GM12878 (cell line): ENCODE results near the gene CRP. TPM values are rescaled to one million over a fixed set of nuclear protein-coding genes. Genes with fewer than 3 reads are reported as not detected.

ENCODE experiments used
- CBX3 ChIP-seq: fragments of 200-600 bp; sonication (generic); IDR thresholded peaks from 2 replicates; pipeline ENCODE4 v1.6.1; 2016; ENCODE audit warnings: low read depth, borderline replicate concordance
- CUX1 ChIP-seq: IDR thresholded peaks from 2 replicates; pipeline ENCODE4 v1.6.1; 2012; ENCODE audit warnings: improper control_type of control experiment, low read depth, low read length; ENCODE audit not compliant: insufficient replicate concordance
- EED ChIP-seq: sonication (generic); IDR thresholded peaks from 2 replicates; pipeline ENCODE4 v1.6.1; 2016; ENCODE audit warnings: antibody characterized with exemption, low read depth
- EP300 ChIP-seq, 2 experiments: fragments of 150-350 bp in 1 of 2; IDR thresholded peaks; 2 replicates each; pipeline ENCODE4 v1.6.1; 2011 to 2012; ENCODE audit warnings: low read depth in 2 of 2, low read length in 2 of 2, borderline replicate concordance in 1 of 2, improper control_type of control experiment in 1 of 2, inconsistent platforms in 1 of 2; ENCODE audit not compliant: control insufficient read depth in 1 of 2
- FOXM1 ChIP-seq: IDR thresholded peaks from 2 replicates; pipeline ENCODE4 v1.6.1; 2012; ENCODE audit warnings: low read depth, mild to moderate bottlenecking, inconsistent platforms, low read length, moderate library complexity
- KAT2A ChIP-seq: conservative IDR thresholded peaks from 2 replicates; pipeline ENCODE4 v1.6.1; 2011; ENCODE audit warnings: low read depth, low read length; ENCODE audit not compliant: control insufficient read depth
- KDM1A ChIP-seq: fragments of 200-600 bp; sonication (generic); IDR thresholded peaks from 2 replicates; pipeline ENCODE4 v1.6.1; 2016; ENCODE audit warnings: borderline replicate concordance
- NFYA ChIP-seq: IDR thresholded peaks from 2 replicates; pipeline ENCODE4 v1.6.1; 2011; ENCODE audit warnings: low read depth, mild to moderate bottlenecking, low read length, improper control_type of control experiment, borderline replicate concordance
- SMC3 ChIP-seq: IDR thresholded peaks from 2 replicates; pipeline ENCODE4 v1.6.1; 2011; ENCODE audit warnings: low read length, improper control_type of control experiment, borderline replicate concordance
- TARDBP ChIP-seq: IDR thresholded peaks from 2 replicates; pipeline ENCODE4 v1.6.1; 2016; ENCODE audit warnings: borderline replicate concordance
- polyA plus RNA-seq, 11 experiments: library from polyadenylated mRNA; depleted of rRNA in 4 of 11; unstranded in 6 of 11; stranded (reverse) in 5 of 11; fragments of >200 nt; fragmentation: Nextera tagmentation in 4 of 11; fragmentation: Illumina TruSeq in 1 of 11; extraction: Ambion mirVana in 4 of 11; extraction: Trizol in 1 of 11; gene quantifications; 1 replicate in 1 of 11; 2 replicates in 10 of 11; pipeline versions ENCODE4 v1.2.1 to v1.2.3, GENCODE V29; 2011 to 2016; ENCODE audit warnings: inconsistent platforms in 2 of 11, missing spikeins in 2 of 11, low read depth in 1 of 11
- total RNA-seq, 4 experiments: library from RNA; depleted of rRNA in 3 of 4; stranded (reverse); fragments of >200 nt in 3 of 4; fragmentation: Illumina TruSeq in 1 of 4; extraction: Trizol in 1 of 4; gene quantifications; 2 replicates each; pipeline versions ENCODE4 v1.2.1 to v1.2.3, GENCODE V29; 2013 to 2021

Gene CRP
- total and polyA plus RNA-seq, 10 of the 15 experiments (the other 5 are each of a cell fraction or from before 2014, with no cell fraction given), result 0.54 TPM; not detected in 9

- TF ChIP-seq CBX3 (no peak), FOXM1 (no peak), KDM1A (no peak), TARDBP (no peak), EP300 (IDR thresholded peaks at IDR 0.05; ENCODE audit: borderline replicate concordance in 1 of 2, control insufficient read depth in 1 of 2, low read depth in 2 of 2, low read length in 2 of 2) (no peak), NFYA (no peak), SMC3 (no peak), EED (no peak), CUX1 (no peak), KAT2A (no peak)
Observed at GRCh38 chr1:159663552-159663951, 50.8 kb downstream of the CRP start (continued).

Other genes starting within 250 kb of the CRP start
Only the 7 nearest of the 10 such genes appear.
- not detected in 2 replicates for gene OR10J5, start 178.6 kb downstream of the CRP start, total RNA-seq (2014; rRNA removed)
- not detected in 2 replicates for gene OR10J5, start 178.6 kb downstream of the CRP start, total RNA-seq (2014; rRNA removed; fragmentation: Illumina TruSeq; extraction: Trizol)
- not detected in 2 replicates for gene OR10J5, start 178.6 kb downstream of the CRP start, total RNA-seq (2021)
- gene OR10J5, start 178.6 kb downstream of the CRP start, polyA plus RNA-seq (2011; rRNA removed), result not detected in 2 replicates
- gene OR10J5, start 178.6 kb downstream of the CRP start, polyA plus RNA-seq (2014; fragmentation: Illumina TruSeq; extraction: Trizol), result not detected in 2 replicates
- gene OR10J5, start 178.6 kb downstream of the CRP start, polyA plus RNA-seq (2014; fragmentation: Nextera tagmentation; extraction: Ambion mirVana), result not detected
- gene OR10J5, start 178.6 kb downstream of the CRP start, polyA plus RNA-seq (2014; rRNA removed), result not detected in 2 replicates
- gene OR10J5, start 178.6 kb downstream of the CRP start, polyA plus RNA-seq (2016; fragmentation: Nextera tagmentation; extraction: Ambion mirVana), result not detected
- not detected in 2 replicates for gene APCS, start 126.8 kb downstream of the CRP start, total RNA-seq (2014; rRNA removed)
- not detected in 2 replicates for gene APCS, start 126.8 kb downstream of the CRP start, total RNA-seq (2014; rRNA removed; fragmentation: Illumina TruSeq; extraction: Trizol)
- 0.23 and 0.45 TPM in 2 replicates for gene APCS, start 126.8 kb downstream of the CRP start, total RNA-seq (2021)
- not detected in 2 replicates for gene APCS, start 126.8 kb downstream of the CRP start, polyA plus RNA-seq (2011; rRNA removed)
- not detected in 2 replicates for gene APCS, start 126.8 kb downstream of the CRP start, polyA plus RNA-seq (2014; fragmentation: Illumina TruSeq; extraction: Trizol)
- gene APCS, start 126.8 kb downstream of the CRP start, polyA plus RNA-seq (2014; fragmentation: Nextera tagmentation; extraction: Ambion mirVana), result not detected
- not detected in 2 replicates for gene APCS, start 126.8 kb downstream of the CRP start, polyA plus RNA-seq (2014; rRNA removed)
- gene APCS, start 126.8 kb downstream of the CRP start, polyA plus RNA-seq (2016; fragmentation: Nextera tagmentation; extraction: Ambion mirVana), result not detected
- 3.2 and 6.9 TPM in 2 replicates for gene DUSP23, start 66.4 kb upstream of the CRP start, total RNA-seq (2014; rRNA removed)
- 1.3 and 1.6 TPM in 2 replicates for gene DUSP23, start 66.4 kb upstream of the CRP start, total RNA-seq (2014; rRNA removed; fragmentation: Illumina TruSeq; extraction: Trizol)
- gene DUSP23, start 66.4 kb upstream of the CRP start, total RNA-seq (2021), result 4.0 and 4.3 TPM in 2 replicates
- gene DUSP23, start 66.4 kb upstream of the CRP start, polyA plus RNA-seq (2011; rRNA removed), result 4.1 and 6.0 TPM in 2 replicates
- gene DUSP23, start 66.4 kb upstream of the CRP start, polyA plus RNA-seq (2014; fragmentation: Illumina TruSeq; extraction: Trizol), result 1.3 TPM in 1 of 2 replicates, not detected in the other
- gene DUSP23, start 66.4 kb upstream of the CRP start, polyA plus RNA-seq (2014; fragmentation: Nextera tagmentation; extraction: Ambion mirVana), result 1 to 10 TPM in 1 of 2 experiments, not detected in 1; 1.1 TPM
- 4.1 and 5.6 TPM in 2 replicates for gene DUSP23, start 66.4 kb upstream of the CRP start, polyA plus RNA-seq (2014; rRNA removed)
- 1 to 10 TPM; 4.1 to 5.7 TPM for gene DUSP23, start 66.4 kb upstream of the CRP start, polyA plus RNA-seq (2016; fragmentation: Nextera tagmentation; extraction: Ambion mirVana)
- 0.11 and 0.60 TPM in 2 replicates for gene FCRL6, start 87.8 kb upstream of the CRP start, total RNA-seq (2014; rRNA removed)
- not detected in 2 replicates for gene FCRL6, start 87.8 kb upstream of the CRP start, total RNA-seq (2014; rRNA removed; fragmentation: Illumina TruSeq; extraction: Trizol)
- 0.11 TPM in 1 of 2 replicates, not detected in the other for gene FCRL6, start 87.8 kb upstream of the CRP start, total RNA-seq (2021)
- gene FCRL6, start 87.8 kb upstream of the CRP start, polyA plus RNA-seq (2011; rRNA removed), result 0.16 and 0.17 TPM in 2 replicates
- 0.04 TPM in 1 of 2 replicates, not detected in the other for gene FCRL6, start 87.8 kb upstream of the CRP start, polyA plus RNA-seq (2014; fragmentation: Illumina TruSeq; extraction: Trizol)
- gene FCRL6, start 87.8 kb upstream of the CRP start, polyA plus RNA-seq (2014; fragmentation: Nextera tagmentation; extraction: Ambion mirVana), result not detected
- gene FCRL6, start 87.8 kb upstream of the CRP start, polyA plus RNA-seq (2014; rRNA removed), result not detected in 2 replicates
- gene FCRL6, start 87.8 kb upstream of the CRP start, polyA plus RNA-seq (2016; fragmentation: Nextera tagmentation; extraction: Ambion mirVana), result not detected
- gene SLAMF8, start 112.3 kb upstream of the CRP start, total RNA-seq (2014; rRNA removed), result 0.06 TPM in 1 of 2 replicates, not detected in the other
- gene SLAMF8, start 112.3 kb upstream of the CRP start, total RNA-seq (2014; rRNA removed; fragmentation: Illumina TruSeq; extraction: Trizol), result 0.05 TPM in 1 of 2 replicates, not detected in the other
- 0.08 TPM in 1 of 2 replicates, not detected in the other for gene SLAMF8, start 112.3 kb upstream of the CRP start, total RNA-seq (2021)
- 0.26 and 0.69 TPM in 2 replicates for gene SLAMF8, start 112.3 kb upstream of the CRP start, polyA plus RNA-seq (2011; rRNA removed)
- gene SLAMF8, start 112.3 kb upstream of the CRP start, polyA plus RNA-seq (2014; fragmentation: Illumina TruSeq; extraction: Trizol), result 0.21 TPM in 1 of 2 replicates, not detected in the other
- gene SLAMF8, start 112.3 kb upstream of the CRP start, polyA plus RNA-seq (2014; fragmentation: Nextera tagmentation; extraction: Ambion mirVana), result under 1 TPM; 0.04 to 0.10 TPM
- gene SLAMF8, start 112.3 kb upstream of the CRP start, polyA plus RNA-seq (2014; rRNA removed), result 0.14 and 0.26 TPM in 2 replicates
- under 1 TPM in 1 of 2 experiments, not detected in 1; 0.07 TPM for gene SLAMF8, start 112.3 kb upstream of the CRP start, polyA plus RNA-seq (2016; fragmentation: Nextera tagmentation; extraction: Ambion mirVana)
- not detected in 2 replicates for gene VSIG8, start 148.1 kb upstream of the CRP start, total RNA-seq (2014; rRNA removed)
- not detected in 2 replicates for gene VSIG8, start 148.1 kb upstream of the CRP start, total RNA-seq (2014; rRNA removed; fragmentation: Illumina TruSeq; extraction: Trizol)
- not detected in 2 replicates for gene VSIG8, start 148.1 kb upstream of the CRP start, total RNA-seq (2021)
- gene VSIG8, start 148.1 kb upstream of the CRP start, polyA plus RNA-seq (2011; rRNA removed), result not detected in 2 replicates
- not detected in 2 replicates for gene VSIG8, start 148.1 kb upstream of the CRP start, polyA plus RNA-seq (2014; fragmentation: Illumina TruSeq; extraction: Trizol)
- not detected for gene VSIG8, start 148.1 kb upstream of the CRP start, polyA plus RNA-seq (2014; fragmentation: Nextera tagmentation; extraction: Ambion mirVana)
- not detected in 2 replicates for gene VSIG8, start 148.1 kb upstream of the CRP start, polyA plus RNA-seq (2014; rRNA removed)
- gene VSIG8, start 148.1 kb upstream of the CRP start, polyA plus RNA-seq (2016; fragmentation: Nextera tagmentation; extraction: Ambion mirVana), result not detected
- gene CFAP45, start 185.6 kb upstream of the CRP start, total RNA-seq (2014; rRNA removed), result 0.33 and 0.56 TPM in 2 replicates
- 0.72 and 0.78 TPM in 2 replicates for gene CFAP45, start 185.6 kb upstream of the CRP start, total RNA-seq (2014; rRNA removed; fragmentation: Illumina TruSeq; extraction: Trizol)
- 0.64 and 0.93 TPM in 2 replicates for gene CFAP45, start 185.6 kb upstream of the CRP start, total RNA-seq (2021)
- 0.69 and 1.1 TPM in 2 replicates for gene CFAP45, start 185.6 kb upstream of the CRP start, polyA plus RNA-seq (2011; rRNA removed)
- gene CFAP45, start 185.6 kb upstream of the CRP start, polyA plus RNA-seq (2014; fragmentation: Illumina TruSeq; extraction: Trizol), result 0.73 and 0.89 TPM in 2 replicates
- under 1 TPM; 0.43 to 0.46 TPM for gene CFAP45, start 185.6 kb upstream of the CRP start, polyA plus RNA-seq (2014; fragmentation: Nextera tagmentation; extraction: Ambion mirVana)
- gene CFAP45, start 185.6 kb upstream of the CRP start, polyA plus RNA-seq (2014; rRNA removed), result 0.82 and 0.91 TPM in 2 replicates
- under 1 TPM; 0.58 to 0.91 TPM for gene CFAP45, start 185.6 kb upstream of the CRP start, polyA plus RNA-seq (2016; fragmentation: Nextera tagmentation; extraction: Ambion mirVana)